Right ventricle myocardium inferior (tissue), 1 donor: ENCODE measurements around the gene PSMD1. TPM values are rescaled to one million over a fixed set of nuclear protein-coding genes. Genes with fewer than 3 reads are reported as not detected.
A peak's percentile ranks its signal among the peaks of the same experiment; 100 is the strongest.
"Not testable (repeated sequence)": the region's sequence is repeated elsewhere in the genome, so short reads cannot be mapped to it uniquely, and the experiment has no call there.

Source experiments
- ATAC-seq: fragments of 200-7000 bp; cut with Tn5 transposase; one replicate; pipeline ENCODE4 v1.9.1; 2020; ENCODE audit warnings: mild to moderate bottlenecking, moderate library complexity
- DNase-seq: peaks from one replicate; pipeline ENCODE4 v3.0.0; 2021; ENCODE audit errors: missing footprints
- intact Hi-C: fragments of 100-400 bp; cut with DNase I; formaldehyde crosslinking; loops from one replicate; pipeline ENCODE4 v1.11.0; 2022
- total RNA-seq: library from RNA; stranded (reverse); fragmentation: NEBNext Ultra II Directional; extraction: Animal tissue kit (Norgen Biotek cat#: 25700); gene quantifications from one replicate; pipeline ENCODE4 v1.2.1, GENCODE V29; 2021
- donor health status: DM: no; HTN: yes; CAD: no; lungs with severe emphysema.

PSMD1 gene
- total RNA-seq, 1 donor from 2014 or later: 86.3 TPM

- DNase-seq (no peak), ATAC-seq (no peak)
- intact Hi-C loops: loop anchor here (5.0 kb wide), 1 partner anchor 148 kb away; no protein-coding TSS in a partner anchor
Observed at GRCh38 chr2:231050018-231050901, 6.4 kb upstream of the PSMD1 start.

- intact Hi-C loops: loop anchor here (5.0 kb wide), 1 partner anchor 149 kb away; no protein-coding TSS in a partner anchor
- no peak for DNase-seq
- ATAC-seq: no peak
Observed at GRCh38 chr2:231051116-231051515, 5.6 kb upstream of the PSMD1 start.

GRCh38 chr2:231052494-231053451 lies 3.9 kb upstream of the PSMD1 start:
- ATAC-seq (peak; percentile 79), DNase-seq (peak; percentile 95)
- intact Hi-C loops: loop anchor here (5.0 kb wide), 1 partner anchor 150 kb away; no protein-coding TSS in a partner anchor

- intact Hi-C loops: loop anchor here (5.0 kb wide), 1 partner anchor 152 kb away; no protein-coding TSS in a partner anchor
- DNase-seq (no peak), ATAC-seq (no peak)
Observed at GRCh38 chr2:231053846-231054245, 2.8 kb upstream of the PSMD1 start.

GRCh38 chr2:231057590-231057989 lies 923 bp downstream of the PSMD1 start:
- intact Hi-C loops: loop anchor here (5.0 kb wide), 1 partner anchor 235 kb away; no protein-coding TSS in a partner anchor
- ATAC-seq (no peak), DNase-seq (no peak)

GRCh38 chr2:231058761-231059550 lies 2.3 kb downstream of the PSMD1 start:
- intact Hi-C loops: loop anchor here (5.0 kb wide), 1 partner anchor 237 kb away; no protein-coding TSS in a partner anchor

GRCh38 chr2:231059756-231060155 lies 3.1 kb downstream of the PSMD1 start:
- DNase-seq (no peak), ATAC-seq (no peak)
- intact Hi-C loops: loop anchor here (5.0 kb wide), 1 partner anchor 237 kb away; no protein-coding TSS in a partner anchor

More at GRCh38 chr2:231058761-231059550, 2.3 kb downstream of the PSMD1 start:
- DNase-seq (no peak), ATAC-seq (no peak)

GRCh38 chr2:231062776-231063175 lies 6.1 kb downstream of the PSMD1 start:
- intact Hi-C loops: no loop called here
- DNase-seq (no peak), ATAC-seq (no peak)

- DNase-seq: no peak
- intact Hi-C loops: no loop called here
- ATAC-seq: no peak
Observed at GRCh38 chr2:231063347-231063746, 6.7 kb downstream of the PSMD1 start.

- intact Hi-C loops: no loop called here
- no peak for ATAC-seq
- no peak for DNase-seq
Observed at GRCh38 chr2:231065966-231066365, 9.3 kb downstream of the PSMD1 start.

GRCh38 chr2:231067531-231067930 lies 10.9 kb downstream of the PSMD1 start:
- intact Hi-C loops, ATAC-seq, DNase-seq: not testable (repeated sequence)

GRCh38 chr2:231068525-231069222 lies 12.0 kb downstream of the PSMD1 start:
- ATAC-seq: no peak
- DNase-seq: no peak
- intact Hi-C loops: no loop called here

- intact Hi-C loops: no loop called here
- ATAC-seq: no peak
- DNase-seq: no peak
Observed at GRCh38 chr2:231069379-231070054, 12.8 kb downstream of the PSMD1 start.

GRCh38 chr2:231084565-231084964 lies 27.9 kb downstream of the PSMD1 start:
- no peak for ATAC-seq
- intact Hi-C loops: no loop called here
- no peak for DNase-seq

- no peak for DNase-seq
- no peak for ATAC-seq
- intact Hi-C loops: no loop called here
Observed at GRCh38 chr2:231088754-231089153, 32.1 kb downstream of the PSMD1 start.

- no peak for ATAC-seq
- intact Hi-C loops: no loop called here
- DNase-seq: no peak
Observed at GRCh38 chr2:231093933-231094332, 37.3 kb downstream of the PSMD1 start.

- DNase-seq (no peak), ATAC-seq (no peak)
- intact Hi-C loops: no loop called here
Observed at GRCh38 chr2:231094736-231095346, 38.2 kb downstream of the PSMD1 start.
